ENCODE data around the gene TMEM252.

DNA sequence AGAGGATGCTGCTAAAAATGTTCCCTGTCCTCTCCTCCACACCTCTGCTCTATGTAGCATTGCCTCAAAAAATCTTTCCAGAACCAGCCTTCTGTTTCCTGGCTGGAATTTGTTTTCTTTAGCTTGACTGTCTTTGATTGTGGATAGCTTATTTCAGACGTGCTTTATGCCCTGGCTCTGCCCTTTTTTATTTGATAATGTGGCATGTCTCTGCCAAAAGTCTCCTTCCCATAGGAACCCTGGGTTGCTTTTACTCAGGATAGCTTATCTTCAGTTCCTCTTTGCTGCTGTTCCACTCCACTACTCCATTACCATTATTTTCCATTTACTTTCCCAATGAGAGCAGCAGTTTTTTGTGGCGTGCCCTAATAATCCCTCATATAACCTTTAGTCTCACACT, 885 bp upstream of the TMEM252 start:
- TF ChIP-seq, protein P1, sequence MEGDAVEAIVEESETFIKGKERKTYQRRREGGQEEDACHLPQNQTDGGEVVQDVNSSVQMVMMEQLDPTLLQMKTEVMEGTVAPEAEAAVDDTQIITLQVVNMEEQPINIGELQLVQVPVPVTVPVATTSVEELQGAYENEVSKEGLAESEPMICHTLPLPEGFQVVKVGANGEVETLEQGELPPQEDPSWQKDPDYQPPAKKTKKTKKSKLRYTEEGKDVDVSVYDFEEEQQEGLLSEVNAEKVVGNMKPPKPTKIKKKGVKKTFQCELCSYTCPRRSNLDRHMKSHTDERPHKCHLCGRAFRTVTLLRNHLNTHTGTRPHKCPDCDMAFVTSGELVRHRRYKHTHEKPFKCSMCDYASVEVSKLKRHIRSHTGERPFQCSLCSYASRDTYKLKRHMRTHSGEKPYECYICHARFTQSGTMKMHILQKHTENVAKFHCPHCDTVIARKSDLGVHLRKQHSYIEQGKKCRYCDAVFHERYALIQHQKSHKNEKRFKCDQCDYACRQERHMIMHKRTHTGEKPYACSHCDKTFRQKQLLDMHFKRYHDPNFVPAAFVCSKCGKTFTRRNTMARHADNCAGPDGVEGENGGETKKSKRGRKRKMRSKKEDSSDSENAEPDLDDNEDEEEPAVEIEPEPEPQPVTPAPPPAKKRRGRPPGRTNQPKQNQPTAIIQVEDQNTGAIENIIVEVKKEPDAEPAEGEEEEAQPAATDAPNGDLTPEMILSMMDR (IDR thresholded peaks at IDR 0.05): no peak
- TF ChIP-seq POLR2A (IDR thresholded peaks at IDR 0.05): no peak

Data from right lobe of liver (tissue), 4 donors.